Stimulated activated CD8-positive, alpha-beta memory T cell treated with anti-CD3 and anti-CD28 coated beads, Interleukin-7, amount 100 ng/mL, for 24 hours (primary cell): Measurements from ENCODE around the gene PPID.
"Not testable (repeated sequence)": the region's sequence is repeated elsewhere in the genome, so short reads cannot be mapped to it uniquely, and the experiment has no call there.

Experiments
- DNase-seq: peaks from one replicate; pipeline ENCODE4 v3.0.0-alpha.2; 2020; ENCODE audit warnings: low read depth

Gene PPID

GRCh38 chr4:158729716-158730559 is 6.7 kb upstream of the PPID start:
- no peak for DNase-seq

- DNase-seq = no peak
These were observed 5.0 kb upstream of the PPID start for GRCh38 chr4:158728236-158728635.

- DNase-seq = no peak
These were observed 3.4 kb upstream of the PPID start for GRCh38 chr4:158726633-158727032.

GRCh38 chr4:158724637-158725036 is 1.4 kb upstream of the PPID start:
- no peak for DNase-seq

GRCh38 chr4:158722291-158722916 is 792 bp downstream of the PPID start:
- no peak for DNase-seq

GRCh38 chr4:158721680-158722079 is 1.5 kb downstream of the PPID start:
- no peak for DNase-seq

- DNase-seq = no peak
These were observed 7.4 kb downstream of the PPID start for GRCh38 chr4:158715802-158716201.

- no peak for DNase-seq
These were observed 8.3 kb downstream of the PPID start for GRCh38 chr4:158714937-158715336.

- not testable (repeated sequence) for DNase-seq
These were observed 10.6 kb downstream of the PPID start for GRCh38 chr4:158712622-158713021.

- no peak for DNase-seq
These were observed 12.4 kb downstream of the PPID start for GRCh38 chr4:158710814-158711213.

- DNase-seq = no peak
These were observed 18.9 kb downstream of the PPID start for GRCh38 chr4:158704274-158704673.

GRCh38 chr4:158688813-158689212 is 34.4 kb downstream of the PPID start:
- no peak for DNase-seq

- no peak for DNase-seq
These were observed 41.1 kb downstream of the PPID start for GRCh38 chr4:158682066-158682465.

GRCh38 chr4:158681629-158682028 is 41.6 kb downstream of the PPID start:
- no peak for DNase-seq

GRCh38 chr4:158678767-158679166 is 44.4 kb downstream of the PPID start:
- DNase-seq = no peak

GRCh38 chr4:158676076-158676475 is 47.1 kb downstream of the PPID start:
- no peak for DNase-seq

- DNase-seq = no peak
These were observed 49.6 kb downstream of the PPID start for GRCh38 chr4:158673633-158674032.

GRCh38 chr4:158671915-158672806 is 51.0 kb downstream of the PPID start, which contains the start of gene ETFDH:
Gene ETFDH, plus strand, starts transcription at chr4:158672296. Its CDS starts 161 bp downstream, at chr4:158672457.
- DNase-seq = peak; percentile 96

GRCh38 chr4:158671665-158671914 is 51.6 kb downstream of the PPID start, which contains the start of gene C4orf46:
Gene C4orf46, minus strand, starts transcription at chr4:158671887. Its CDS starts 86 bp downstream, at chr4:158671801.
- DNase-seq = no peak

GRCh38 chr4:158670975-158671664 is 52.1 kb downstream of the PPID start:
- DNase-seq = peak; percentile 23

- no peak for DNase-seq
These were observed 53.9 kb downstream of the PPID start for GRCh38 chr4:158669310-158669709.

GRCh38 chr4:158667651-158668198 is 55.5 kb downstream of the PPID start:
- no peak for DNase-seq
